WERI-Rb-1 (cell line): ENCODE measurements around the gene AHCTF1.

Source experiments
- DNase-seq: peaks from one replicate; pipeline ENCODE4 v3.0.0-alpha.2; 2020
- H3K27ac ChIP-seq: fragments of 250-450 bp; sonication (Bioruptor Pico); 2 replicates; pipeline ENCODE4 v1.5.1; 2020; ENCODE audit warnings: mild to moderate bottlenecking, moderate library complexity
- H3K27me3 ChIP-seq: fragments of 250-450 bp; sonication (Bioruptor Pico); 2 replicates; pipeline ENCODE4 v1.5.1; 2021; ENCODE audit warnings: mild to moderate bottlenecking, low read depth, moderate library complexity; ENCODE audit not compliant: insufficient read depth, severe bottlenecking
- H3K36me3 ChIP-seq: fragments of 250-450 bp; sonication (Bioruptor Pico); 2 replicates; pipeline ENCODE4 v1.5.1; 2020; ENCODE audit warnings: mild to moderate bottlenecking, moderate library complexity
- H3K4me3 ChIP-seq: 2 replicates; pipeline ENCODE4 v1.5.1; 2011; ENCODE audit warnings: low read depth, mild to moderate bottlenecking, control low read depth, low read length
- H3K9me3 ChIP-seq: fragments of 250-450 bp; sonication (Bioruptor Pico); 2 replicates; pipeline ENCODE4 v1.5.1; 2021; ENCODE audit warnings: mild to moderate bottlenecking, moderate library complexity; ENCODE audit not compliant: severe bottlenecking
- TF ChIP-seq, protein P1 (sequence below): IDR thresholded peaks from 2 replicates; pipeline ENCODE4 v1.5.1; 2011; ENCODE audit warnings: low read depth, mild to moderate bottlenecking, control low read depth, inconsistent platforms, low read length

The AHCTF1 gene, protein sequence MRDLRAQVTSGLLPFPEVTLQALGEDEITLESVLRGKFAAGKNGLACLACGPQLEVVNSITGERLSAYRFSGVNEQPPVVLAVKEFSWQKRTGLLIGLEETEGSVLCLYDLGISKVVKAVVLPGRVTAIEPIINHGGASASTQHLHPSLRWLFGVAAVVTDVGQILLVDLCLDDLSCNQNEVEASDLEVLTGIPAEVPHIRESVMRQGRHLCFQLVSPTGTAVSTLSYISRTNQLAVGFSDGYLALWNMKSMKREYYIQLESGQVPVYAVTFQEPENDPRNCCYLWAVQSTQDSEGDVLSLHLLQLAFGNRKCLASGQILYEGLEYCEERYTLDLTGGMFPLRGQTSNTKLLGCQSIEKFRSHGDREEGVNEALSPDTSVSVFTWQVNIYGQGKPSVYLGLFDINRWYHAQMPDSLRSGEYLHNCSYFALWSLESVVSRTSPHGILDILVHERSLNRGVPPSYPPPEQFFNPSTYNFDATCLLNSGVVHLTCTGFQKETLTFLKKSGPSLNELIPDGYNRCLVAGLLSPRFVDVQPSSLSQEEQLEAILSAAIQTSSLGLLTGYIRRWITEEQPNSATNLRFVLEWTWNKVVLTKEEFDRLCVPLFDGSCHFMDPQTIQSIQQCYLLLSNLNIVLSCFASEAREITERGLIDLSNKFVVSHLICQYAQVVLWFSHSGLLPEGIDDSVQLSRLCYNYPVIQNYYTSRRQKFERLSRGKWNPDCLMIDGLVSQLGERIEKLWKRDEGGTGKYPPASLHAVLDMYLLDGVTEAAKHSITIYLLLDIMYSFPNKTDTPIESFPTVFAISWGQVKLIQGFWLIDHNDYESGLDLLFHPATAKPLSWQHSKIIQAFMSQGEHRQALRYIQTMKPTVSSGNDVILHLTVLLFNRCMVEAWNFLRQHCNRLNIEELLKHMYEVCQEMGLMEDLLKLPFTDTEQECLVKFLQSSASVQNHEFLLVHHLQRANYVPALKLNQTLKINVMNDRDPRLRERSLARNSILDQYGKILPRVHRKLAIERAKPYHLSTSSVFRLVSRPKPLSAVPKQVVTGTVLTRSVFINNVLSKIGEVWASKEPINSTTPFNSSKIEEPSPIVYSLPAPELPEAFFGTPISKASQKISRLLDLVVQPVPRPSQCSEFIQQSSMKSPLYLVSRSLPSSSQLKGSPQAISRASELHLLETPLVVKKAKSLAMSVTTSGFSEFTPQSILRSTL (N-terminal part only)

DNA sequence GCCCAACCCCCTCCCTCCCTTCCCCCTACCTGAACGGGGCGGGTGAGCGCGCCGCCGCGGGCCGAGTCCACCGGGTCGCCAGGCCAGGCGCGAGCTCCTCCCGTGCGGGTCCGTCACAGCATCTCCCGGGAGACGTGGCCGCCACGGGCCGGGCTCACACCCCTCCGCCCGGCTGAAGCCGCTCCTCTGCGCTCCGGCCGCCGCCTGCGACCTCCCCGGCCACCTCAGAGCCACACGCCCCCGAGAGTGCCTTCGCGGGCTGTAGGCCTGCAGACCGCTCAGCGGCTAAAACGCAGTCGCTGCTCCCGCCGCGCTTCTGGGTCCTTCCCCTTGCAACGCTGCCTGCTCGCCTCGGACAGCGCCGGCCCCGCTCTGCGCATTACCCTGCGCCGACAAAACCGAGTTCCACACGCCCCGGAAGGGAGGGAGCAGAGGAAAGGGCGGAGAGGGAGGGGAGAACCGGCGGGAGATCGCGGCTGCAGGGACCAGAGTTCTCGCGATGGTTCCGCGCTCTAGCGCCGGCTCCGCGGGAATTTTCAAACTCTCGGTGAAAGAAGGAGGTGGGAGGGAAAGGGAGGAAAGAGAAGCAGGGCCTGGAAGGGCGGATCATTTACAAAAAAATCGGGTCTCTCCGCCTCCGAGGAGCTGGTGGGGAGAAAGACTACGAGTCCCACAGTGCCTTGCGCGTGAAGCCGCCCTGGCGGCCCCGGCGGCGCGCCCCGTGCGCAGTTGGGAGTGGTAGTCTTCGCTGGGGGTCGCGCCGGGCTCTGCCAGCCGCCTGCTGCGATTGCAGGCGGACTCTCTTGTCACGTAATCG is at the start of gene AHCTF1:
Gene AHCTF1 (minus strand): TSS at position 400 of the 817 bp plus-strand sequence. CDS start 13,578 bp downstream, outside the sequence.
- H3K4me3 ChIP-seq, result peak within 1 kb of the TSS; percentile 82
- H3K27ac ChIP-seq, result peak within 1 kb of the TSS; percentile 98
- TF ChIP-seq, protein P1, sequence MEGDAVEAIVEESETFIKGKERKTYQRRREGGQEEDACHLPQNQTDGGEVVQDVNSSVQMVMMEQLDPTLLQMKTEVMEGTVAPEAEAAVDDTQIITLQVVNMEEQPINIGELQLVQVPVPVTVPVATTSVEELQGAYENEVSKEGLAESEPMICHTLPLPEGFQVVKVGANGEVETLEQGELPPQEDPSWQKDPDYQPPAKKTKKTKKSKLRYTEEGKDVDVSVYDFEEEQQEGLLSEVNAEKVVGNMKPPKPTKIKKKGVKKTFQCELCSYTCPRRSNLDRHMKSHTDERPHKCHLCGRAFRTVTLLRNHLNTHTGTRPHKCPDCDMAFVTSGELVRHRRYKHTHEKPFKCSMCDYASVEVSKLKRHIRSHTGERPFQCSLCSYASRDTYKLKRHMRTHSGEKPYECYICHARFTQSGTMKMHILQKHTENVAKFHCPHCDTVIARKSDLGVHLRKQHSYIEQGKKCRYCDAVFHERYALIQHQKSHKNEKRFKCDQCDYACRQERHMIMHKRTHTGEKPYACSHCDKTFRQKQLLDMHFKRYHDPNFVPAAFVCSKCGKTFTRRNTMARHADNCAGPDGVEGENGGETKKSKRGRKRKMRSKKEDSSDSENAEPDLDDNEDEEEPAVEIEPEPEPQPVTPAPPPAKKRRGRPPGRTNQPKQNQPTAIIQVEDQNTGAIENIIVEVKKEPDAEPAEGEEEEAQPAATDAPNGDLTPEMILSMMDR, result no peak
- no peaks in the 10 kb centered on the region for H3K9me3 ChIP-seq
- peaks cover 33% of the 10 kb centered on the region for H3K36me3 ChIP-seq
- no peaks in the 10 kb centered on the region for H3K27me3 ChIP-seq
- DNase-seq, result peak; percentile 99

DNA sequence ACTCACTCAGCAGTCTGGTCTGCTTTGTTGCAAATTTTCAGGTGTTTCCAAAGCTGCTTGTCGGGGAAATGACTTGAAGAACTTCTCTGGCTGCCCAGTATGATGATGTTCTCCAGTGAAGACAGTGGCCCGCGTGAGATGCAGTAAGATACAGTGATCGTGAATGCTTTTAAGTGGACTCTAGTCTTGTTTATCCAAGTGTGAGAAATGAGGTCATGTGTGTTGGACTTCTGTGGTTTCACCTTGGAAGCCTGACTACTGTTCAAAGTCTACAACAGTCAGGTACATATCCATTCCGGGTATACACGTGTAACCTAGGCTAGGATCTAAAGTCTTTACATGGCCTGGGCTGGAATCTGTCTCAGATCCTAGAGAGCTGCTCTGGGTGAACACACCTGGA is 47.0 kb upstream of the AHCTF1 start:
- peaks cover 24% of the 10 kb centered on the region for H3K36me3 ChIP-seq
- peaks cover 9% of the 10 kb centered on the region for H3K9me3 ChIP-seq
- H3K4me3 ChIP-seq, result no peak overlapping the region
- TF ChIP-seq, protein P1, result no peak
- DNase-seq, result no peak
- H3K27ac ChIP-seq, result no peak overlapping the region
- H3K27me3 ChIP-seq, result no peaks in the 10 kb centered on the region

DNA sequence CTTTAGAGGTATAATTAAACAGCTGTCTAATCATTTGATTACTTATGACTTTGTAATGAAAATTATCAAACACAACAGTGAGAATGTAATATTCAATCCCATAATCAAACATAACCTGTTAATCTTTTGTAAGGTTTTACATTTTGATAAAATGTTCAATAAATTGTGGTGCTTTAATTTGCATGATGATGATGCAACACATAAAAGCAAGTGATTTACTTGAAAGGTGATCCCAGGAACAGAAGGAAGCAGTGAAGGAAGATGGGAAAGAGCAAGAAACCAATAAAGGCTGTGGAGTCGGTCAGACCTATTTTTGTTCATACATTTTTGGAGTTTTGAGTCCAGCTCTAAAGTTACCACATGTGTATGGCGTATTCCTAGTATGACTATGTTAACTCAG is 46.5 kb upstream of the AHCTF1 start:
- Histone ChIP-seq H3K36me3 (peaks cover 24% of the 10 kb centered on the region), H3K27me3 (no peaks in the 10 kb centered on the region), H3K27ac (no peak overlapping the region), H3K9me3 (peaks cover 5% of the 10 kb centered on the region), H3K4me3 (no peak overlapping the region)
- DNase-seq, result no peak
- TF ChIP-seq, protein P1, result no peak

DNA sequence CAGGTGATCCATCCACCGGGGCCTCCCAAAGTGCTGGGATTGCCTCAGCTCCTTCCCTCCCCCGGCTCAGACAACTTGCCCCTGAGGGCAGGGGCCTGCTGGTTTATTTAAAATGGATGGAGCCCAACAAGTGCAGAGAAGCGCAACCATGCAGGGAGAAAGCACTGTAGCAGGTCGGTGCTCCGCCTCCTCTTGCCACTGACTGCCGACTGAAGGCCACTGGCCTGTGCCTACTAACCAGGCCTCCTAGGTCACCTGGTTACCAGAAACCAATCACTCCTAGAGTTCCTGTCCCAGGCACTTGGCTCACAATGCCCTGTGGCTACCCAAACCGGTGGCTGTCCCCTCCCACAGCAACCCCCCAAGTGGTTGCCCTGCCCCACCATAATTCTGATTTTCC is 40.2 kb upstream of the AHCTF1 start:
- Histone ChIP-seq H3K27ac (no peak overlapping the region), H3K4me3 (no peak overlapping the region), H3K36me3 (peaks cover 11% of the 10 kb centered on the region), H3K27me3 (no peaks in the 10 kb centered on the region), H3K9me3 (peaks cover 13% of the 10 kb centered on the region)
- DNase-seq, result no peak
- TF ChIP-seq, protein P1, result no peak
